ENCODE results near the gene MUC20. TPM values are rescaled to one million over a fixed set of nuclear protein-coding genes. Genes with fewer than 3 reads are reported as not detected.
"Not testable (repeated sequence)": the region's sequence is repeated elsewhere in the genome, so short reads cannot be mapped to it uniquely, and the experiment has no call there.

MUC20 gene
- total and polyA plus RNA-seq, 2 experiments from 2014 or later, result not detected

- 67 to 72% methylated on average over 32 of the region's 32 CpGs for WGBS, 2 experiments (ENCODE audit: low coverage in 1 of 2, low lambda C conversion rate in 2 of 2, missing lambda C conversion rate in 2 of 2)
- DNase-seq; H3K27me3 ChIP-seq (replicated peaks; ENCODE audit: insufficient read depth); H3F3A ChIP-seq (ENCODE audit: insufficient read depth); H3K27ac ChIP-seq; H3K36me3 ChIP-seq (ENCODE audit: low read depth); H4K20me1 ChIP-seq (ENCODE audit: insufficient read depth); H3K4me2 ChIP-seq (ENCODE audit: unreplicated experiment); H3K9me2 ChIP-seq (ENCODE audit: insufficient read depth); H3K4me3 ChIP-seq; H3K9ac ChIP-seq; in situ Hi-C loops (cut with MboI); H3K4me1 ChIP-seq (ENCODE audit: insufficient read depth); H3K9me3 ChIP-seq (ENCODE audit: low read depth); H3K79me2 ChIP-seq (ENCODE audit: insufficient read depth); H2AFZ ChIP-seq: not testable (repeated sequence)
These were observed 5.3 kb downstream of the MUC20 start for GRCh38 chr3:195725916-195726740.

- no peak overlapping the region for H3K4me2 ChIP-seq (ENCODE audit: unreplicated experiment)
- H3K4me3 ChIP-seq, result no peak overlapping the region
- 48 to 56% methylated on average over 7 of the region's 7 CpGs for WGBS, 2 experiments (ENCODE audit: low coverage in 1 of 2, low lambda C conversion rate in 2 of 2, missing lambda C conversion rate in 2 of 2)
- no peaks in the 10 kb centered on the region for H4K20me1 ChIP-seq (ENCODE audit: insufficient read depth)
- no peak overlapping the region for H3K9ac ChIP-seq
- H3K36me3 ChIP-seq (ENCODE audit: low read depth), result no peaks in the 10 kb centered on the region
- no peaks in the 10 kb centered on the region for H3K4me1 ChIP-seq (ENCODE audit: insufficient read depth)
- no peak overlapping the region for H2AFZ ChIP-seq
- in situ Hi-C loops (cut with MboI), result no loop called here
- H3K9me2 ChIP-seq (ENCODE audit: insufficient read depth), result no peaks in the 10 kb centered on the region
- H3K27me3 ChIP-seq (replicated peaks; ENCODE audit: insufficient read depth), result no peaks in the 10 kb centered on the region
- H3K79me2 ChIP-seq (ENCODE audit: insufficient read depth), result no peaks in the 10 kb centered on the region
- H3F3A ChIP-seq (ENCODE audit: insufficient read depth), result no peaks in the 10 kb centered on the region
- TF ChIP-seq EZH2phosphoT487 (IDR thresholded peaks at IDR 0.05; ENCODE audit: insufficient read depth, low read depth) (no peak), EZH2 (IDR thresholded peaks at IDR 0.05; ENCODE audit: insufficient read depth, poor library complexity, severe bottlenecking) (no peak)
- H3K9me3 ChIP-seq (ENCODE audit: low read depth), result no peaks in the 10 kb centered on the region
- no peak for DNase-seq
- H3K27ac ChIP-seq, result no peak overlapping the region
These were observed 6.9 kb downstream of the MUC20 start for GRCh38 chr3:195727606-195728195.

- WGBS, 2 experiments (ENCODE audit: low coverage in 1 of 2, low lambda C conversion rate in 2 of 2, missing lambda C conversion rate in 2 of 2), result 78 to 79% methylated on average over 4 of the region's 5 CpGs
- H3F3A ChIP-seq (ENCODE audit: insufficient read depth); DNase-seq; H3K27ac ChIP-seq; H2AFZ ChIP-seq; H3K27me3 ChIP-seq (replicated peaks; ENCODE audit: insufficient read depth); H3K79me2 ChIP-seq (ENCODE audit: insufficient read depth); in situ Hi-C loops (cut with MboI); H3K9me3 ChIP-seq (ENCODE audit: low read depth); H3K36me3 ChIP-seq (ENCODE audit: low read depth); H3K4me2 ChIP-seq (ENCODE audit: unreplicated experiment); H3K9me2 ChIP-seq (ENCODE audit: insufficient read depth); H4K20me1 ChIP-seq (ENCODE audit: insufficient read depth); H3K9ac ChIP-seq; H3K4me3 ChIP-seq; H3K4me1 ChIP-seq (ENCODE audit: insufficient read depth): not testable (repeated sequence)
These were observed 8.0 kb downstream of the MUC20 start for GRCh38 chr3:195728789-195729188.

- H4K20me1 ChIP-seq (ENCODE audit: insufficient read depth), result no peaks in the 10 kb centered on the region
- in situ Hi-C loops (cut with MboI), result no loop called here
- no peaks in the 10 kb centered on the region; the same call in 1 of the 2 replicates for H3K27me3 ChIP-seq (replicated peaks; ENCODE audit: insufficient read depth)
- no peak overlapping the region for H2AFZ ChIP-seq
- H3K4me3 ChIP-seq, result no peak overlapping the region
- no peaks in the 10 kb centered on the region for H3K79me2 ChIP-seq (ENCODE audit: insufficient read depth)
- WGBS, 2 experiments (ENCODE audit: low coverage in 1 of 2, low lambda C conversion rate in 2 of 2, missing lambda C conversion rate in 2 of 2), result 57 to 60% methylated on average over 18 of the region's 18 CpGs
- no peaks in the 10 kb centered on the region for H3F3A ChIP-seq (ENCODE audit: insufficient read depth)
- H3K9ac ChIP-seq, result no peak overlapping the region
- no peaks in the 10 kb centered on the region for H3K36me3 ChIP-seq (ENCODE audit: low read depth)
- H3K4me1 ChIP-seq (ENCODE audit: insufficient read depth), result no peaks in the 10 kb centered on the region
- no peak overlapping the region for H3K27ac ChIP-seq
- H3K9me3 ChIP-seq (ENCODE audit: low read depth), result no peaks in the 10 kb centered on the region
- H3K4me2 ChIP-seq (ENCODE audit: unreplicated experiment), result no peak overlapping the region
- TF ChIP-seq EZH2phosphoT487 (IDR thresholded peaks at IDR 0.05; ENCODE audit: insufficient read depth, low read depth), result no peak
- TF ChIP-seq EZH2 (IDR thresholded peaks at IDR 0.05; ENCODE audit: insufficient read depth, poor library complexity, severe bottlenecking), result no peak
- DNase-seq, result no peak
- H3K9me2 ChIP-seq (ENCODE audit: insufficient read depth), result no peaks in the 10 kb centered on the region
These were observed 8.9 kb downstream of the MUC20 start for GRCh38 chr3:195729476-195730251.
